Mammary epithelial cell (primary cell): ENCODE measurements around the gene IVL.

ENCODE experiments used
- CTCF ChIP-seq, 2 donors: IDR thresholded peaks in 1 of 2; conservative IDR thresholded peaks in 1 of 2; 2 replicates each; pipeline ENCODE4 v1.5.1; 2011 to 2012; ENCODE audit warnings: inconsistent platforms in 2 of 2, low read length in 2 of 2, mild to moderate bottlenecking in 2 of 2, control low read depth in 1 of 2, low read depth in 1 of 2; ENCODE audit not compliant: insufficient read depth in 1 of 2; ENCODE audit errors: extremely low read depth in 1 of 2
- EZH2 ChIP-seq: IDR thresholded peaks from 2 replicates; pipeline ENCODE4 v1.6.1; 2012; ENCODE audit warnings: low read length, inconsistent platforms, borderline replicate concordance

- TF ChIP-seq EZH2: no peak
- no peak for TF ChIP-seq CTCF (conservative IDR thresholded peaks at IDR 0.05 in 1 of 2, IDR thresholded peaks at IDR 0.05 in 1 of 2; ENCODE audit: extremely low read depth in 1 of 2, insufficient read depth in 1 of 2, low read depth in 1 of 2, low read length in 2 of 2)
Measured at GRCh38 chr1:152899027-152899426, 9.3 kb upstream of the IVL start.
